Measurements from ENCODE around the gene IKZF2. TPM values are rescaled to one million over a fixed set of nuclear protein-coding genes. Genes with fewer than 3 reads are reported as not detected.
"Not testable (repeated sequence)": the region's sequence is repeated elsewhere in the genome, so short reads cannot be mapped to it uniquely, and the experiment has no call there.

IKZF2 gene
- total RNA-seq, 4 donors from 2014 or later, result 2.6 to 14.5 (median 4.2) TPM

DNA sequence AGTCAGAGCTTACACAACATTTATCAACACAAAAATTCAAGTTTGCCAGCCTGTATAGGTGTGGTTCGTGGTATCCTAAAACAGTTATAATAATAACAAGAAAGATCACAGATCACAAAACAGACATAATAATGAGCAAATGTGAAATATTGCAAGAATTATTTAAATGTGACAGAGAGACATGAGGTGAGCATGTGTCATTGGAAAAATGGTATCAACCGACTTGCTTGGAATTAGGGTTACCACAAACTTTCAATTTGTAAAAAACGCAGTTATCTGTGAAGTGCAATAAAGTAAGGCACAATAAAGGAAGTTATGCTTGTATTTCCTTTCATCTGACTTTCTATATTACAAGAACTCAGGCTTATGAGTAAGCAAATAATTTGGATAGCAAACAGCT, 116.8 kb downstream of the IKZF2 start:
- intact Hi-C loops (cut with DNase I; ENCODE audit: low total_unique reads), result no loop called here
- no peak overlapping the region for H3K4me3 ChIP-seq
- H3K36me3 ChIP-seq, result no peaks in the 10 kb centered on the region
- no peaks in the 10 kb centered on the region for H3K27me3 ChIP-seq
- TF ChIP-seq, protein P1, sequence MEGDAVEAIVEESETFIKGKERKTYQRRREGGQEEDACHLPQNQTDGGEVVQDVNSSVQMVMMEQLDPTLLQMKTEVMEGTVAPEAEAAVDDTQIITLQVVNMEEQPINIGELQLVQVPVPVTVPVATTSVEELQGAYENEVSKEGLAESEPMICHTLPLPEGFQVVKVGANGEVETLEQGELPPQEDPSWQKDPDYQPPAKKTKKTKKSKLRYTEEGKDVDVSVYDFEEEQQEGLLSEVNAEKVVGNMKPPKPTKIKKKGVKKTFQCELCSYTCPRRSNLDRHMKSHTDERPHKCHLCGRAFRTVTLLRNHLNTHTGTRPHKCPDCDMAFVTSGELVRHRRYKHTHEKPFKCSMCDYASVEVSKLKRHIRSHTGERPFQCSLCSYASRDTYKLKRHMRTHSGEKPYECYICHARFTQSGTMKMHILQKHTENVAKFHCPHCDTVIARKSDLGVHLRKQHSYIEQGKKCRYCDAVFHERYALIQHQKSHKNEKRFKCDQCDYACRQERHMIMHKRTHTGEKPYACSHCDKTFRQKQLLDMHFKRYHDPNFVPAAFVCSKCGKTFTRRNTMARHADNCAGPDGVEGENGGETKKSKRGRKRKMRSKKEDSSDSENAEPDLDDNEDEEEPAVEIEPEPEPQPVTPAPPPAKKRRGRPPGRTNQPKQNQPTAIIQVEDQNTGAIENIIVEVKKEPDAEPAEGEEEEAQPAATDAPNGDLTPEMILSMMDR (IDR thresholded peaks at IDR 0.05), result no peak
- TF ChIP-seq POLR2A (IDR thresholded peaks at IDR 0.05), result no peak
- no peaks in the 10 kb centered on the region for H3K9me3 ChIP-seq
- DNase-seq, result no peak
- H3K27ac ChIP-seq, result no peak overlapping the region
- no peaks in the 10 kb centered on the region for H3K4me1 ChIP-seq

DNA sequence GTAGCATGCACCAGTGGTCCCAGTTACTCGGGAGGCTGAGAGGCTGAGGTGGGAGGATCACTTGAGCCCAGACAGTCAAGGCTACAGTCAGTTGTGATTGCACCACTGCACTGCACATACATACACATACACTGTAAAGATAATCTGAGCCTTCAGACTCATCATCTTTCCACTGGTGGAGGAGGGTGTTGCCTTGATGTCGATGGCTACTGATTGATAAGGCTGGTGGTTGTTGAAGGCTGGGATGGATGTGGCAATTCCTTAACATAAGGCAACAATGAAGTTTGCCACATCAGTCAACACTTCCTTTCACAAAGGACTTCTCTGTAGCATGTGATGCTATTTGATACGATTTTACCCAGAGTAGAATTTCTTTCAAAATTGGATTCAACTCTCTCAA, 118.8 kb downstream of the IKZF2 start:
- Histone ChIP-seq H3K4me3 (no peak overlapping the region), H3K27me3 (no peaks in the 10 kb centered on the region), H3K9me3 (no peaks in the 10 kb centered on the region), H3K36me3 (no peaks in the 10 kb centered on the region), H3K4me1 (no peaks in the 10 kb centered on the region), H3K27ac (no peak overlapping the region)
- TF ChIP-seq, protein P1 (IDR thresholded peaks at IDR 0.05), result no peak
- no peak for TF ChIP-seq POLR2A (IDR thresholded peaks at IDR 0.05)
- DNase-seq, result no peak
- intact Hi-C loops (cut with DNase I; ENCODE audit: low total_unique reads), result no loop called here

DNA sequence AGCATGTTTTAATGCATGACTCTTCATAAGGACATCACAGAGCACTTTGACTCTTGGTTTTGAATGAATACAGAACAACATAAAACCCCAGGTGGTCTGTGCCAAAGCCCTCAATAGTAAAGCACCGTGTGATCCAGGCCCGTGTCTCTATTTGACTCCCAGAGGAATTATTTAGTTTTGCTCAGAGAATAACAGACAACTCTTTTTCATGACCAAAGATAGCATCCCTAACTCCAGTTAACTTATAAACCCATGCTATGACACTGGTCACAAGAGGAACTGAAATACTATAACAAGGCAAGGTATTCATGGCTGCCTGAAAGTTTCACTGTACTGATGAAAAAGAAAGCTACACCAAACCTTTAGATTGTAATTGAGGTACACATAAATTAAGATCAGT, 128.4 kb downstream of the IKZF2 start:
- Histone ChIP-seq H3K9me3 (no peaks in the 10 kb centered on the region), H3K27me3 (no peaks in the 10 kb centered on the region), H3K36me3 (no peaks in the 10 kb centered on the region), H3K4me3 (no peak overlapping the region), H3K4me1 (no peaks in the 10 kb centered on the region), H3K27ac (no peak overlapping the region)
- TF ChIP-seq POLR2A (IDR thresholded peaks at IDR 0.05), result no peak
- TF ChIP-seq, protein P1 (IDR thresholded peaks at IDR 0.05), result no peak
- intact Hi-C loops (cut with DNase I; ENCODE audit: low total_unique reads), result no loop called here
- no peak for DNase-seq

DNA sequence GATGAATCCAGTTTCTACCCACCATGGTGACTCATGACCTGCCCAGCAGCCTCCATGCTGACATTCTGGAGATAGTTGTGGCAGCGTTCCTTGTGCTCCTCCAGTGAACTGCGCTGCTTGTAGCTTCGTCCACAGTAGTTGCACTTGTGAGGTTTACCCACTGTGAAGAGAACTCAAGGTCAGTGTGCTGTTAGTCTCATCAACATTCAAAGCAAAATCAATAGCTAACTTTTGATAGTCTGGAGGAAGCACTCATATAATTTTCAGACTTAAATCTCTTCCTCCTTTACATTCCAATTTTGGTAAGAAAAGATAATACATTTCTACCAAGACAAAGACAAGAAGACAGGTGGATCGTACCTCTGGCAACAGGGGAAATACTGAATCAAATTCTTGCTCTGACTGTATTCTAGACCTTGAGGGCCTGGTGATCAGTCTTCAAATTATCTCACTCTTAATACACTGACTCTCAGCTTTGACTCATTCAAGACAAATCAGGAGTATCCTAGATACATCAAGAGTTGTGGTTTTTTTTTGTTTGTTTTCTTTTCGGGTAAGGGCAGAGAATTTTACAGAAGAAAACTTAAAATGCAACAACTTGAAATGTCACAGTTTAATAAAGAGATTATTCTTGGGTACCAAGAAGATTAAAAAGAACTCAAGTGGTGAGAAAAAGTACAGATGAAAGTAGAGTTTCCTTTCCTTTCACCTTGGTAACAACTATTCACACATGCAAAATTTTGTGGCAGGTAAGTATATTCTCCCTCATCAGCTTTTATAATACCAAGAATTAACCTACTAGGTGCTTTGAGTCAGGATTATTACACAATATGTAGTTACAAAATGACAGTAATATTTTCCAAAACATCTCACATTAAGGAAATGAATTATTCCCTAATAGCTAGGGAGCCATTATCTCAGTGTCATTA, 129.2 kb downstream of the IKZF2 start:
- Histone ChIP-seq H3K4me1 (no peaks in the 10 kb centered on the region), H3K36me3 (no peaks in the 10 kb centered on the region), H3K4me3 (no peak overlapping the region), H3K9me3 (no peaks in the 10 kb centered on the region), H3K27ac (no peak overlapping the region), H3K27me3 (no peaks in the 10 kb centered on the region)
- no peak for DNase-seq
- TF ChIP-seq POLR2A (IDR thresholded peaks at IDR 0.05), result no peak
- TF ChIP-seq, protein P1 (IDR thresholded peaks at IDR 0.05), result no peak
- intact Hi-C loops (cut with DNase I; ENCODE audit: low total_unique reads), result no loop called here

DNA sequence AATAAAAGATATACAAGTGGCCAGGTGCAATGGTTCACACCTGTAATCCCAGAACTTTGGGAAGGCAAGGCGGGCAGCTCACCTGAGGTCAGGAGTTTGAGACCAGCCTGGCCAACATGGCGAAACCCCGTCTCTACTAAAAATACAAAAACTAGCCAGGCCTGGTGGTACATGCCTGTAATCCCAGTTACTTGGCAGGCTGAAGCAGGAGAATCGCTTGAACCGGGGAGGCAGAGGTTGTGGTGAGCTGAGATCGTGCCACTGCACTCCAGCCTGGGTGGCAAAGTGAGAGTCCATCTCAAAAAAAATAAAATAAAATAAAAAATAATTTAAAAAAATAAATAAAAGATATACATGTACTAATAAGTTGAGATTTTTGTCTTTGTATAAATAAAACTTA, 130.5 kb downstream of the IKZF2 start:
- H3K27ac ChIP-seq; H3K4me3 ChIP-seq; H3K36me3 ChIP-seq; intact Hi-C loops (cut with DNase I; ENCODE audit: low total_unique reads); H3K4me1 ChIP-seq; H3K27me3 ChIP-seq; H3K9me3 ChIP-seq; DNase-seq: not testable (repeated sequence)

All from uterus (tissue), 4 donors.